K562 (cell line): ENCODE measurements around the gene MGST1. TPM values are rescaled to one million over a fixed set of nuclear protein-coding genes. Genes with fewer than 3 reads are reported as not detected.

Experiments used
- ATAC-seq: fragments of 200-7000 bp; cut with Tn5 transposase; 3 replicates; pipeline ENCODE4 v1.9.1; 2020; ENCODE audit warnings: moderate library complexity
- BruUV-seq: library from RNA; stranded (reverse); fragments of 400-500 nt; replicated peaks from 2 replicates; lab custom pipeline; 2021; lab: Mats Ljungman, UMichigan
- CTCF ChIA-PET: fragments of 300-600 bp; formaldehyde crosslinking; extraction: SDS; loops from one replicate; lab custom pipeline; 2021; ENCODE audit warnings: low intra/inter-chr PET ratio; lab: Yijun Ruan, JAX
- POLR2A ChIA-PET: fragments of 300-600, 350-650 bp; sonication (Branson Sonifier 250); formaldehyde crosslinking; extraction: SDS; loops from one replicate; lab custom pipeline; 2021; ENCODE audit warnings: antibody characterized with exemption, inconsistent platforms; lab: Yijun Ruan, JAX
- DNase-seq, 4 experiments: peaks; one replicate each; pipeline versions ENCODE4 v3.0.0 to v3.0.0-alpha.2; 2011 to 2018; ENCODE audit warnings: low spot score in 3 of 4, mixed read lengths in 3 of 4; ENCODE audit errors: extremely low read depth in 1 of 4
- FAIRE-seq: peaks from 2 replicates; lab custom pipeline; 2011; peaks lifted over from hg19 to GRCh38; lab: Jason Lieb, UNC
- H2AFZ ChIP-seq: 2 replicates; pipeline ENCODE4 v1.6.0; 2011; ENCODE audit warnings: low read depth, low read length, control low read depth, inconsistent platforms
- H3K27ac ChIP-seq: fragments of 200-600 bp; 3 replicates; pipeline ENCODE4 v1.8.0; 2011; ENCODE audit warnings: low read depth, mild to moderate bottlenecking, control low read depth, inconsistent platforms, low read length, moderate library complexity, mixed read lengths; ENCODE audit errors: extremely low read depth
- H3K27me3 ChIP-seq, 2 experiments: fragments of 300-600 bp in 1 of 2; 2 replicates in 1 of 2; 3 replicates in 1 of 2; pipeline versions ENCODE4 v1.6.0 to v1.8.0; 2011; ENCODE audit warnings: inconsistent platforms in 2 of 2, low read length in 2 of 2, mild to moderate bottlenecking in 1 of 2, mixed read lengths in 1 of 2, moderate library complexity in 1 of 2; ENCODE audit not compliant: control insufficient read depth in 2 of 2, insufficient read depth in 2 of 2
- H3K36me3 ChIP-seq: fragments of 300-600 bp; 3 replicates; pipeline ENCODE4 v1.8.0; 2011; ENCODE audit warnings: mild to moderate bottlenecking, low read length, inconsistent platforms; ENCODE audit not compliant: control insufficient read depth, insufficient read depth
- H3K4me1 ChIP-seq, 2 experiments: fragments of 200-600 bp in 1 of 2; replicated peaks in 1 of 2; 2 replicates in 1 of 2; 3 replicates in 1 of 2; pipeline versions ENCODE4 v1.5.1 to v1.8.0; 2011; ENCODE audit warnings: inconsistent platforms in 2 of 2, low read length in 2 of 2, mild to moderate bottlenecking in 1 of 2, mixed read lengths in 1 of 2, moderate library complexity in 1 of 2; ENCODE audit not compliant: control insufficient read depth in 2 of 2, insufficient read depth in 2 of 2
- H3K4me2 ChIP-seq: 2 replicates; pipeline ENCODE4 v1.6.1; 2011; ENCODE audit warnings: low read length, control low read depth, inconsistent platforms, mixed read lengths; ENCODE audit not compliant: insufficient read depth
- H3K4me3 ChIP-seq: fragments of 200-600 bp; sonication (generic), shearing (Covaris generic); 2 replicates; pipeline ENCODE4 v1.5.1; 2016; ENCODE audit warnings: control low read depth, inconsistent platforms
- H3K79me2 ChIP-seq: fragments of 200-600 bp; 3 replicates; pipeline ENCODE4 v1.8.0; 2011; ENCODE audit warnings: low read length, inconsistent platforms; ENCODE audit not compliant: control insufficient read depth, insufficient read depth
- H3K9ac ChIP-seq, 2 experiments: 2 replicates each; pipeline versions ENCODE4 v1.6.0 to v1.6.1; 2011; ENCODE audit warnings: low read depth in 2 of 2, low read length in 2 of 2, control low read depth in 1 of 2, inconsistent platforms in 1 of 2, mild to moderate bottlenecking in 1 of 2, mixed read lengths in 1 of 2; ENCODE audit not compliant: insufficient read depth in 1 of 2
- H3K9me1 ChIP-seq: one replicate; pipeline ENCODE4 v1.6.0; 2011; ENCODE audit warnings: inconsistent platforms, mild to moderate bottlenecking, low read length, moderate library complexity; ENCODE audit not compliant: control insufficient read depth, insufficient read depth
- H3K9me3 ChIP-seq: replicated peaks from 2 replicates; pipeline ENCODE4 v1.5.1; 2011; ENCODE audit warnings: low read depth, low read length, inconsistent platforms; ENCODE audit not compliant: control insufficient read depth, insufficient read depth
- H4K20me1 ChIP-seq: replicated peaks from 2 replicates; pipeline ENCODE4 v1.6.1; 2011; ENCODE audit warnings: low read length, inconsistent platforms, mixed read lengths; ENCODE audit not compliant: control insufficient read depth, insufficient read depth
- ATF4 ChIP-seq: fragments of 450-650 bp; formaldehyde crosslinking; IDR thresholded peaks from 2 replicates; pipeline ENCODE4 v1.4.0; 2022; ENCODE audit warnings: mild to moderate bottlenecking, moderate library complexity
- BRF2 ChIP-seq: IDR thresholded peaks from 3 replicates; pipeline ENCODE4 v1.6.1; 2011; ENCODE audit warnings: borderline replicate concordance, mild to moderate bottlenecking; ENCODE audit not compliant: insufficient read length, insufficient read depth
- CBFB ChIP-seq: sonication (generic); formaldehyde crosslinking; IDR thresholded peaks from 2 replicates; pipeline ENCODE4 v1.4.0; 2020; ENCODE audit warnings: mild to moderate bottlenecking, missing genetic modification reagents
- CTCF ChIP-seq, 3 experiments: IDR thresholded peaks in 2 of 3; conservative IDR thresholded peaks in 1 of 3; 2 replicates each; pipeline ENCODE4 v1.5.1; 2011 to 2012; ENCODE audit warnings: low read length in 3 of 3, mild to moderate bottlenecking in 3 of 3, control low read depth in 2 of 3, improper control_type of control experiment in 1 of 3, inconsistent platforms in 1 of 3, low read depth in 1 of 3, mixed read lengths in 1 of 3, moderate library complexity in 1 of 3; ENCODE audit not compliant: insufficient read depth in 2 of 3
- EHMT2 ChIP-seq: fragments of 450-650 bp; IDR thresholded peaks from 2 replicates; pipeline ENCODE4 v1.6.1; 2018; ENCODE audit warnings: antibody characterized with exemption
- GABPA ChIP-seq: fragments of 200-800 bp; sonication (Bioruptor generic); conservative IDR thresholded peaks from 2 replicates; pipeline ENCODE4 v1.6.1; 2016; ENCODE audit warnings: low read depth, missing genetic modification characterization, missing compliant biosample characterization
- GTF2B ChIP-seq: IDR thresholded peaks from 2 replicates; pipeline ENCODE4 v1.6.1; 2011; ENCODE audit not compliant: insufficient read length; ENCODE audit errors: extremely low read depth
- HNRNPH1 ChIP-seq: fragments of 200-400 bp; formaldehyde crosslinking; optimal IDR thresholded peaks from 2 replicates; pipeline ENCODE3; 2017; ENCODE audit warnings: low read depth, mild to moderate bottlenecking, low read length, moderate library complexity
- HNRNPLL ChIP-seq: fragments of 200-400 bp; formaldehyde crosslinking; IDR thresholded peaks from 2 replicates; pipeline ENCODE4 v1.6.1; 2017; ENCODE audit warnings: low read length, low read depth, mild to moderate bottlenecking; ENCODE audit not compliant: poor library complexity, severe bottlenecking
- IRF1 ChIP-seq: sonication (generic); formaldehyde crosslinking; IDR thresholded peaks from 2 replicates; pipeline ENCODE4 v1.8.0; 2022; ENCODE audit warnings: missing genetic modification reagents, mild to moderate bottlenecking, borderline replicate concordance
- MTA3 ChIP-seq: fragments of 450-650 bp; formaldehyde crosslinking; IDR thresholded peaks from 2 replicates; pipeline ENCODE4 v1.6.1; 2017; ENCODE audit warnings: mild to moderate bottlenecking, borderline replicate concordance
- PPARD ChIP-seq: fragments of 250-450 bp; sonication (Bioruptor Pico); IDR thresholded peaks from 2 replicates; pipeline ENCODE4 v1.8.0; 2022; ENCODE audit warnings: inconsistent platforms, mild to moderate bottlenecking, moderate library complexity
- SNRNP70 ChIP-seq: fragments of 200-400 bp; formaldehyde crosslinking; optimal IDR thresholded peaks from 2 replicates; pipeline ENCODE3; 2017; ENCODE audit warnings: low read depth, low read length
- TBL1XR1 ChIP-seq, 2 experiments: IDR thresholded peaks; 2 replicates each; pipeline ENCODE4 v1.6.1; 2012; ENCODE audit warnings: improper control_type of control experiment in 2 of 2, low read length in 2 of 2, mild to moderate bottlenecking in 1 of 2
- ZKSCAN1 ChIP-seq: fragments of 150-350 bp; IDR thresholded peaks from 2 replicates; pipeline ENCODE4 v1.6.1; 2016; ENCODE audit warnings: low read depth, low read length
- ZNF311 ChIP-seq: fragments of 250-450 bp; sonication (Bioruptor Pico); IDR thresholded peaks from 2 replicates; pipeline ENCODE4 v1.4.0; 2020; ENCODE audit warnings: mild to moderate bottlenecking, moderate library complexity
- WGBS: fragments of 100-300 bp; shearing (Covaris generic); methylation state at CpG from one replicate; pipeline ENCODE4 v1.1.6; 2016; ENCODE audit warnings: low coverage, mixed read lengths; ENCODE audit not compliant: insufficient coverage; ENCODE audit errors: missing lambda C conversion rate; 5-methylcytosine and 5-hydroxymethylcytosine counted together
- in situ Hi-C: fragments of 300-500 bp; cut with MboI; formaldehyde crosslinking; loops from 4 replicates; pipeline ENCODE4 v1.15.0; 2018; ENCODE audit warnings: inconsistent platforms, mixed read lengths
- intact Hi-C: fragments of 100-400 bp; cut with micrococcal nuclease; formaldehyde crosslinking; loops from 2 replicates; pipeline ENCODE4 v1.14.2; 2022
- polyA plus RNA-seq, 8 experiments: library from polyadenylated mRNA; depleted of rRNA in 4 of 8; stranded (reverse) in 5 of 8; unstranded in 3 of 8; fragments of >200 nt; fragmentation: Nextera tagmentation in 2 of 8; fragmentation: Illumina TruSeq in 1 of 8; extraction: Ambion mirVana in 2 of 8; extraction: Trizol in 1 of 8; gene quantifications; 2 replicates each; pipeline versions ENCODE4 v1.2.1 to v1.2.3, GENCODE V29; 2011 to 2014; ENCODE audit warnings: inconsistent platforms in 1 of 8, missing spikeins in 1 of 8
- total RNA-seq, 7 experiments: library from RNA; depleted of rRNA in 6 of 7; stranded (reverse); fragments of >200 nt in 6 of 7; fragmentation: Illumina TruSeq in 2 of 7; extraction: Trizol in 2 of 7; gene quantifications; 2 replicates each; pipeline versions ENCODE4 v1.2.1 to v1.2.3, GENCODE V29; 2011 to 2021; ENCODE audit warnings: low replicate concordance in 1 of 7

MGST1 gene
- total and polyA plus RNA-seq, 9 of the 15 experiments (the other 6 are each of a cell fraction or from before 2014, with no cell fraction given), result 12.1 to 190 (median 73.3) TPM

GRCh38 chr12:16352481-16352880 is 5.0 kb downstream of the MGST1 start (continued):
- TF ChIP-seq ATF4 (CRISPR knock-in tag) (no peak), PPARD (no peak), EHMT2 (no peak), CBFB (CRISPR knock-in tag) (no peak), TBL1XR1 (IDR thresholded peaks at IDR 0.05; ENCODE audit: low read length in 2 of 2) (no peak)
- TF ChIP-seq, all 486 proteins: peak for 0

- ChIA-PET POLR2A (no interaction called here), CTCF (no interaction called here)
- Histone ChIP-seq H4K20me1 (no peaks in the 10 kb centered on the region), H3K27me3 (no peaks in the 10 kb centered on the region), H3K4me1 (no peaks in the 10 kb centered on the region), H3K4me3 (no peak overlapping the region), H3K27ac (no peak overlapping the region), H3K36me3 (peaks cover 28% of the 10 kb centered on the region; the same call in 1 of the 3 replicates), H2AFZ (no peak overlapping the region), H3K9me3 (no peaks in the 10 kb centered on the region), H3K9ac (no peak overlapping the region), H3K79me2 (no peaks in the 10 kb centered on the region), H3K4me2 (no peak overlapping the region), H3K9me1 (no peaks in the 10 kb centered on the region)
- DNase-seq, result no peak
- in situ Hi-C loops (no loop called here), intact Hi-C loops (no loop called here)
- ATAC-seq, result no peak
- BruUV-seq, result no TSS peak
- 30% methylated on average over 4 of the region's 4 CpGs for WGBS
- no peak for FAIRE-seq
- TF ChIP-seq ZNF311 (CRISPR knock-in tag) (no peak), IRF1 (CRISPR knock-in tag) (no peak), CTCF (IDR thresholded peaks at IDR 0.05 in 2 of 3, conservative IDR thresholded peaks at IDR 0.05 in 1 of 3; ENCODE audit: insufficient read depth in 2 of 3, low read depth in 1 of 3, low read length in 3 of 3) (no peak), GTF2B (no peak), SNRNP70 (no peak), BRF2 (no peak), HNRNPLL (no peak), ZKSCAN1 (no peak), HNRNPH1 (no peak), GABPA (tag) (no peak), MTA3 (no peak)
Observed at GRCh38 chr12:16358878-16359277, 11.4 kb downstream of the MGST1 start.
